Neural cell (in vitro differentiated cells): Measurements from ENCODE around the gene METTL15. TPM values are rescaled to one million over a fixed set of nuclear protein-coding genes. Genes with fewer than 3 reads are reported as not detected.
"Not testable (repeated sequence)": the region's sequence is repeated elsewhere in the genome, so short reads cannot be mapped to it uniquely, and the experiment has no call there.

Source experiments
- H2AFZ ChIP-seq: fragments of 200-600, 300-800 bp; sonication (generic), shearing (Covaris generic); 2 replicates; pipeline ENCODE4 v1.6.0; 2014; ENCODE audit warnings: low read depth, mild to moderate bottlenecking, antibody characterized with exemption, low read length, moderate library complexity
- H3F3A ChIP-seq: fragments of 200-600 bp; shearing (Covaris generic); 2 replicates; pipeline ENCODE4 v1.6.1; 2016; ENCODE audit warnings: mild to moderate bottlenecking, moderate library complexity, mixed read lengths, antibody characterized with exemption, low read length; ENCODE audit not compliant: insufficient read depth, poor library complexity, severe bottlenecking
- H3K27ac ChIP-seq: fragments of 200-600, 300-800 bp; sonication (generic), shearing (Covaris generic); 2 replicates; pipeline ENCODE4 v1.5.1; 2014; ENCODE audit warnings: mild to moderate bottlenecking, low read length, moderate library complexity
- H3K27me3 ChIP-seq: fragments of 300-800, 200-600 bp; sonication (generic), shearing (Covaris generic); 2 replicates; pipeline ENCODE4 v1.6.0; 2014; ENCODE audit warnings: mild to moderate bottlenecking, low read depth, low read length, moderate library complexity; ENCODE audit not compliant: insufficient read depth
- H3K36me3 ChIP-seq: fragments of 300-800, 200-600 bp; sonication (generic), shearing (Covaris generic); 2 replicates; pipeline ENCODE4 v1.5.1; 2014; ENCODE audit warnings: mild to moderate bottlenecking, antibody characterized with exemption, low read length, moderate library complexity; ENCODE audit not compliant: insufficient read depth
- H3K4me2 ChIP-seq: fragments of 300-800, 200-600 bp; sonication (generic), shearing (Covaris generic); 2 replicates; pipeline ENCODE4 v1.6.0; 2014; ENCODE audit warnings: mild to moderate bottlenecking, low read length
- H3K4me3 ChIP-seq: fragments of 300-800, 200-600 bp; sonication (generic), shearing (Covaris generic); 2 replicates; pipeline ENCODE4 v1.5.1; 2014; ENCODE audit warnings: mild to moderate bottlenecking, low read length, moderate library complexity
- H3K79me2 ChIP-seq: fragments of 200-600 bp; shearing (Covaris generic); replicated peaks from 2 replicates; pipeline ENCODE4 v1.6.0; 2014; ENCODE audit warnings: mild to moderate bottlenecking, low read length, moderate library complexity; ENCODE audit not compliant: insufficient read depth
- H3K9ac ChIP-seq: fragments of 300-800, 200-600 bp; sonication (generic), shearing (Covaris generic); 2 replicates; pipeline ENCODE4 v1.6.1; 2016; ENCODE audit warnings: mild to moderate bottlenecking, low read length, mixed read lengths
- H3K9me2 ChIP-seq: fragments of 200-600 bp; shearing (Covaris generic); 2 replicates; pipeline ENCODE4 v1.6.1; 2016; ENCODE audit warnings: mild to moderate bottlenecking, low read length, mixed read lengths; ENCODE audit not compliant: insufficient read depth
- H3K9me3 ChIP-seq: fragments of 200-600, 300-800 bp; sonication (generic), shearing (Covaris generic); 2 replicates; pipeline ENCODE4 v1.6.1; 2016; ENCODE audit warnings: mild to moderate bottlenecking, mixed run types, low read length, moderate library complexity, mixed read lengths
- H4K20me1 ChIP-seq: fragments of 200-600 bp; shearing (Covaris generic); 2 replicates; pipeline ENCODE4 v1.6.1; 2016; ENCODE audit warnings: mild to moderate bottlenecking, mixed run types; ENCODE audit not compliant: insufficient read depth
- EP300 ChIP-seq: fragments of 450-650 bp; conservative IDR thresholded peaks from 2 replicates; pipeline ENCODE4 v1.6.1; 2014; ENCODE audit warnings: antibody characterized with exemption, mild to moderate bottlenecking, moderate library complexity; ENCODE audit not compliant: poor library complexity, severe bottlenecking
- EZH2 ChIP-seq: fragments of 200-600, 300-800 bp; shearing (Covaris generic), sonication (generic); IDR thresholded peaks from 2 replicates; pipeline ENCODE4 v1.6.1; 2014; ENCODE audit warnings: antibody characterized with exemption, low read length, borderline replicate concordance, mild to moderate bottlenecking; ENCODE audit not compliant: insufficient read depth, poor library complexity, severe bottlenecking
- MXI1 ChIP-seq: fragments of 450-650 bp; conservative IDR thresholded peaks from 2 replicates; pipeline ENCODE4 v1.6.1; 2014; ENCODE audit warnings: antibody characterized with exemption, mild to moderate bottlenecking; ENCODE audit not compliant: poor library complexity, severe bottlenecking
- POLR2AphosphoS5 ChIP-seq: IDR thresholded peaks from 2 replicates; pipeline ENCODE4 v1.6.1; 2012
- RAD21 ChIP-seq: fragments of 450-650 bp; conservative IDR thresholded peaks from 2 replicates; pipeline ENCODE4 v1.6.1; 2014; ENCODE audit warnings: antibody characterized with exemption, mild to moderate bottlenecking, moderate library complexity
- SMC3 ChIP-seq: fragments of 450-650 bp; conservative IDR thresholded peaks from 2 replicates; pipeline ENCODE4 v1.6.1; 2014; ENCODE audit warnings: antibody characterized with exemption, mild to moderate bottlenecking, moderate library complexity; ENCODE audit not compliant: poor library complexity
- TAF1 ChIP-seq: IDR thresholded peaks from 2 replicates; pipeline ENCODE4 v1.6.1; 2012; ENCODE audit warnings: low read depth
- polyA plus RNA-seq: library from polyadenylated mRNA; depleted of rRNA; stranded (reverse); fragments of >200 nt; gene quantifications from 2 replicates; pipeline ENCODE4 v1.2.3, GENCODE V29; 2014
- TF ChIP-seq, protein P1 (sequence below): IDR thresholded peaks from 2 replicates; pipeline ENCODE4 v1.6.1; 2012; ENCODE audit warnings: borderline replicate concordance
- TF ChIP-seq, protein P2 (sequence below): fragments of 450-650 bp; IDR thresholded peaks from 2 replicates; pipeline ENCODE4 v1.5.1; 2014; ENCODE audit warnings: antibody characterized with exemption, mild to moderate bottlenecking, moderate library complexity; ENCODE audit not compliant: poor library complexity, severe bottlenecking

METTL15 gene
- polyA plus RNA-seq, 1 donor from 2014 or later, result 6.6 TPM

DNA sequence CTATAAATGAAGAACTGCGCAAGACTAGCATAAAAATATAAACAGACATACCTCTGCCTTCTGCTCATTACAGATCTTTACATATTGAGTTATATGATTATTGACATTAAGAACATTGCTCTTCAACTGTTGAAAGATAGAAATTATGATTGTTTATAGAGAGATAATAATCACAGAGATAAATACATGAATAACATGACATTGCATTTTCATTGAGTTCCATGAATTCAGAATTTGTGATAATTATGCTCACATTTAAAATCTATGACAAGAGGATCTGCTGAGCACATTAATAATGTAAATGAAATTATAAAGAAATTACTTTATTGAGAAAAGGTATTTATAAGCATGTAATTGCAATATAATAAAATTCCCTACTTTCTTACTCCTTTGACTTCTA is 25.1 kb upstream of the METTL15 start:
- no peak overlapping the region for H3K4me3 ChIP-seq
- H3K79me2 ChIP-seq, result no peaks in the 10 kb centered on the region
- no peak overlapping the region for H3K4me2 ChIP-seq
- no peaks in the 10 kb centered on the region for H3K9me2 ChIP-seq
- no peak overlapping the region for H2AFZ ChIP-seq
- TF ChIP-seq EZH2 (no peak), SMC3 (no peak), EP300 (no peak), TAF1 (no peak), RAD21 (no peak), MXI1 (no peak), POLR2AphosphoS5 (no peak)
- TF ChIP-seq, protein P1, sequence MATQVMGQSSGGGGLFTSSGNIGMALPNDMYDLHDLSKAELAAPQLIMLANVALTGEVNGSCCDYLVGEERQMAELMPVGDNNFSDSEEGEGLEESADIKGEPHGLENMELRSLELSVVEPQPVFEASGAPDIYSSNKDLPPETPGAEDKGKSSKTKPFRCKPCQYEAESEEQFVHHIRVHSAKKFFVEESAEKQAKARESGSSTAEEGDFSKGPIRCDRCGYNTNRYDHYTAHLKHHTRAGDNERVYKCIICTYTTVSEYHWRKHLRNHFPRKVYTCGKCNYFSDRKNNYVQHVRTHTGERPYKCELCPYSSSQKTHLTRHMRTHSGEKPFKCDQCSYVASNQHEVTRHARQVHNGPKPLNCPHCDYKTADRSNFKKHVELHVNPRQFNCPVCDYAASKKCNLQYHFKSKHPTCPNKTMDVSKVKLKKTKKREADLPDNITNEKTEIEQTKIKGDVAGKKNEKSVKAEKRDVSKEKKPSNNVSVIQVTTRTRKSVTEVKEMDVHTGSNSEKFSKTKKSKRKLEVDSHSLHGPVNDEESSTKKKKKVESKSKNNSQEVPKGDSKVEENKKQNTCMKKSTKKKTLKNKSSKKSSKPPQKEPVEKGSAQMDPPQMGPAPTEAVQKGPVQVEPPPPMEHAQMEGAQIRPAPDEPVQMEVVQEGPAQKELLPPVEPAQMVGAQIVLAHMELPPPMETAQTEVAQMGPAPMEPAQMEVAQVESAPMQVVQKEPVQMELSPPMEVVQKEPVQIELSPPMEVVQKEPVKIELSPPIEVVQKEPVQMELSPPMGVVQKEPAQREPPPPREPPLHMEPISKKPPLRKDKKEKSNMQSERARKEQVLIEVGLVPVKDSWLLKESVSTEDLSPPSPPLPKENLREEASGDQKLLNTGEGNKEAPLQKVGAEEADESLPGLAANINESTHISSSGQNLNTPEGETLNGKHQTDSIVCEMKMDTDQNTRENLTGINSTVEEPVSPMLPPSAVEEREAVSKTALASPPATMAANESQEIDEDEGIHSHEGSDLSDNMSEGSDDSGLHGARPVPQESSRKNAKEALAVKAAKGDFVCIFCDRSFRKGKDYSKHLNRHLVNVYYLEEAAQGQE, result no peak
- TF ChIP-seq, protein P2, sequence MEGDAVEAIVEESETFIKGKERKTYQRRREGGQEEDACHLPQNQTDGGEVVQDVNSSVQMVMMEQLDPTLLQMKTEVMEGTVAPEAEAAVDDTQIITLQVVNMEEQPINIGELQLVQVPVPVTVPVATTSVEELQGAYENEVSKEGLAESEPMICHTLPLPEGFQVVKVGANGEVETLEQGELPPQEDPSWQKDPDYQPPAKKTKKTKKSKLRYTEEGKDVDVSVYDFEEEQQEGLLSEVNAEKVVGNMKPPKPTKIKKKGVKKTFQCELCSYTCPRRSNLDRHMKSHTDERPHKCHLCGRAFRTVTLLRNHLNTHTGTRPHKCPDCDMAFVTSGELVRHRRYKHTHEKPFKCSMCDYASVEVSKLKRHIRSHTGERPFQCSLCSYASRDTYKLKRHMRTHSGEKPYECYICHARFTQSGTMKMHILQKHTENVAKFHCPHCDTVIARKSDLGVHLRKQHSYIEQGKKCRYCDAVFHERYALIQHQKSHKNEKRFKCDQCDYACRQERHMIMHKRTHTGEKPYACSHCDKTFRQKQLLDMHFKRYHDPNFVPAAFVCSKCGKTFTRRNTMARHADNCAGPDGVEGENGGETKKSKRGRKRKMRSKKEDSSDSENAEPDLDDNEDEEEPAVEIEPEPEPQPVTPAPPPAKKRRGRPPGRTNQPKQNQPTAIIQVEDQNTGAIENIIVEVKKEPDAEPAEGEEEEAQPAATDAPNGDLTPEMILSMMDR, result no peak
- H4K20me1 ChIP-seq, result no peaks in the 10 kb centered on the region
- no peaks in the 10 kb centered on the region for H3K36me3 ChIP-seq
- H3K27ac ChIP-seq, result no peak overlapping the region
- no peak overlapping the region for H3K9ac ChIP-seq
- H3K9me3 ChIP-seq, result no peaks in the 10 kb centered on the region
- H3K27me3 ChIP-seq, result no peaks in the 10 kb centered on the region
- no peaks in the 10 kb centered on the region for H3F3A ChIP-seq

DNA sequence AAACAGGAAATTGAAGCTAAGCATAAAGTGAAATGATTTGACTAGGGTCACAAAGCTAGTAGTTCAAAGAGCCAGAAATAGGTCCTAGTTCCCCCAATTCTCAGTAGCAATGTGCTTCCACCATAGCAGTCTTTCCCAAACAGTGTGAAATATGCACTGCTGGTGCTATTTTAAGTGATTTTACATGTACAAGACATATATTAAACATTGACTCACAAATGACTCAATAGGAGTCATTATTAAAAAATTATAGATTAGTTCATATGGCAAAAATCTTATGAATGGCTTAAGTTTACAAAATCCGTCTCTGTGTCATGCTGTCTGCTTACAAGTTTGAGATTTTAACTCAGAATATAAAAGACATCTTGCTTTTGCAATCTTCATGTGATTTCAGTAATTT is 21.6 kb upstream of the METTL15 start:
- H3K9me3 ChIP-seq, result no peaks in the 10 kb centered on the region
- no peaks in the 10 kb centered on the region for H3K36me3 ChIP-seq
- no peaks in the 10 kb centered on the region for H4K20me1 ChIP-seq
- no peaks in the 10 kb centered on the region for H3K27me3 ChIP-seq
- TF ChIP-seq MXI1, result no peak
- TF ChIP-seq, protein P2, result no peak
- no peak for TF ChIP-seq TAF1
- TF ChIP-seq, protein P1, result no peak
- no peak for TF ChIP-seq SMC3
- TF ChIP-seq EZH2, result no peak
- no peak for TF ChIP-seq POLR2AphosphoS5
- H3K9me2 ChIP-seq, result no peaks in the 10 kb centered on the region
- no peaks in the 10 kb centered on the region for H3K79me2 ChIP-seq
- H3F3A ChIP-seq, result no peaks in the 10 kb centered on the region
- no peak overlapping the region for H3K4me2 ChIP-seq
- H3K9ac ChIP-seq, result no peak overlapping the region
- H2AFZ ChIP-seq, result no peak overlapping the region
- H3K27ac ChIP-seq, result no peak overlapping the region
- no peak overlapping the region for H3K4me3 ChIP-seq

DNA sequence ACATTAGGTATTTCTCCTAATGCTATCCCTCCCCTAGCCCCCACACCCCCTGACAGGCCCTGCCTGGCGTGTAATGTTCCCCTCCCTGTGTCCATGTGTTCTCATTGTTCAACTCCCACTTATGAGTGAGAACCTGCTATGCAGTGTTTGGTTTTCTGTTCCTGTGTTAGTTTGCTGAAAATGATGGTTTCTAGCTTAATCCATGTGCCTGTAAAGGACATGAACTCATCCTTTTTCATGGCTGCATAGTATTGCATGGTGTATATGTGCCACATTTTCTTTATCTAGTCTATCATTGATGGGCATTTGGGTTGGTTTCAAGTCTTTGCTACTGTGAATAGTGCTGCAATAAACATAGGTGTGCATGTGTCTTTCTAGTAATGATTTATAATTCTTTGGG is 21.0 kb upstream of the METTL15 start:
- not testable (repeated sequence) for H3K4me2 ChIP-seq, H3K4me3 ChIP-seq, H3K36me3 ChIP-seq, H3K9ac ChIP-seq, H4K20me1 ChIP-seq, H3K9me2 ChIP-seq, H3F3A ChIP-seq, H3K79me2 ChIP-seq, H2AFZ ChIP-seq, H3K27ac ChIP-seq, H3K27me3 ChIP-seq, H3K9me3 ChIP-seq
